ENCODE data around the gene CNN2.

The CNN2 gene

DNA sequence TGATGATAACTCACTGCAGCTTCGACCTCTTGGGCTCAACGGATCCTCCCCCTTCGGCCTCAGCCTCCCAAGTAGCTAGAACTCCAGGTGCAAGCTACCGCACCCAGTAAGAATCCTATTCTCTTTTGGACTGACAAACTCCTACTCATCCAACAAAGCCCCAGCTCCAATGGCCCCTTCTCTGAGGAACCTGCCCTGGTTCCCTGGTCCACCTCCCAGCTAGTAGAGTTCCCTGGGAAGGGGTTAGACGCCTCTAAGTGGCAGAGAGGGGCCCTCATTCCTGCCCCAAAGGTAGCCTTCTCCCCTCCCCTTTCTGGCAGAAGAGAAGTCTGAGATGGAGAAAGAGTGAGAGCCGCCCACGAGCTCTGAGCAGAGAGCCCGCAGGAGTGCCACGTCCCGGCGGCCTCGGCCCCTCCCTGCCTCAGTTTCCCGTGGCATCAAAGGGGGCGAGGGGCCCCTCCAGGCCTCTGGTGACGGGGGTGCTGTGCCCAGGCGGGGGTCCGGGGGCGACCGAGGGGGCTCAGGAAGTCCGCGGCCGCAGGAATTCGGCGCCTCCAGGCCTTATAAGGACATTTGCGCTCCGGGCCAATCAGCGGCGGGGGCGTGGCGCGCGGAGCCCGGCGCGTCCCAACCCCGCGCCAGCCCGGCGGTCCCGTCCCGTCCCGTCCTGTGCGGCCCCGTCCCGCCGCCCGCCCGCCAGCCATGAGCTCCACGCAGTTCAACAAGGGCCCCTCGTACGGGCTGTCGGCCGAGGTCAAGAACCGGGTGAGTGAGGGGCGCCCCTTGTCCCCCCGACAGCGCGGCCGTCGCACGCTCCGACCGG lies at the start of gene CNN2:
Gene CNN2, plus strand, starts transcription at position 649 of the 823 bp plus-strand sequence. Its CDS starts 54 bp downstream, at position 703.
- DNase-seq: peak in 1 of 2 experiments; percentile 73

DNA sequence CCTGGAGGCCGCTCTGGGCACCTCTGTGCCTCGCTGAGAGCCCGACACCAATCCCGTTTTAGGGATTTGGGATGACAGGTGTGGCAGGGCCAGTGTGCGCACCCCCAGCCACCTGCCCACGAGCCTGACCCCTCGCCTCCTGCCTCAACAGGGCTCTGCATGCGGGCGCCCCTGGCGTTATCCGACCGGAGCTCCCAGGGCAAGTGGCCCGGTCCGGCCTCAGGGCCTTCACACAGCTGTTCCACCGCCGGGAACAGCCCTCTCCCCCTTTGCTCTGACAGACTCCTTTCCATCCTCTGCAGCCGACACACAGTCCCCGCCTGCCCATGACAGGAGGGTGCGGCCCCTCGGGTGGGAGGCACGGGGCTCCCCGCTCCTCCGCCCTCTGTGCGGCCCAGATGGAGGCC lies 49.3 kb upstream of the CNN2 start:
- DNase-seq: no peak

- DNase-seq: no peak
Measured at GRCh38 chr19:979318-979741, 47.1 kb upstream of the CNN2 start.

GRCh38 chr19:980133-980998 lies 46.0 kb upstream of the CNN2 start:
- DNase-seq: no peak

DNA sequence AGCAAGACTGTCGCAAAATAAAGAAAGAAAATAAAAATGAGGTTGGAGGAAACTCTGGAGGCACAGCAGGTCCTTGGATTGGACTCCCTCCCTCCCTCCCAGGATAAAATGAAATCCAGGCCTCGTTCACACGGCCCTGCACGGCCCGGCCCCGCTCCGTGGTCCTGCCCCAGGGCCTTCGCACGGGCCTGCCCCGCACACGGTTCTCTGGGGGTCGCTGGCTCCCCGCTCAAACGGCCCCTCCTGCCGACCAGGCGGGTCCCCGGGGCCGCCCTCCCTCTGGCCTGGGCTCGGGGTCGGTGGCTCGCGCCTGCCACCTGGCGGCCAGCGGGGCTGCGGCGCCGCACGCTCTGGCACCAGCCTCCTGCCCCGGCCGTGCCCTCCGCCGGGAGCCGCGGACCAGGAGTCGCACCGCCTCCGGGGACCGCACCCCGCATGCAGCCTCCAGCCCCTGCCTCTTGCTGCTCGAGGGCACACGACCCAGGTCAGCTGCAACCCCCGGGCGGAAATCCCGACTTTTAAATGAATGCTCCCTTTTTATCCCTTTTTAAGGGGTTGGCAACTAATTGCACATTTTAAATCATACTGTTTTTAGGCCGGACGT lies 43.7 kb upstream of the CNN2 start:
- DNase-seq: peak in 1 of 2 experiments; percentile 61

GRCh38 chr19:984165-984967 lies 42.0 kb upstream of the CNN2 start, which contains the start of gene WDR18:
Gene WDR18, plus strand, starts transcription at chr19:984345. Its CDS starts 9 bp downstream, at chr19:984354.
- DNase-seq: peak; percentile 55 to 77

DNA sequence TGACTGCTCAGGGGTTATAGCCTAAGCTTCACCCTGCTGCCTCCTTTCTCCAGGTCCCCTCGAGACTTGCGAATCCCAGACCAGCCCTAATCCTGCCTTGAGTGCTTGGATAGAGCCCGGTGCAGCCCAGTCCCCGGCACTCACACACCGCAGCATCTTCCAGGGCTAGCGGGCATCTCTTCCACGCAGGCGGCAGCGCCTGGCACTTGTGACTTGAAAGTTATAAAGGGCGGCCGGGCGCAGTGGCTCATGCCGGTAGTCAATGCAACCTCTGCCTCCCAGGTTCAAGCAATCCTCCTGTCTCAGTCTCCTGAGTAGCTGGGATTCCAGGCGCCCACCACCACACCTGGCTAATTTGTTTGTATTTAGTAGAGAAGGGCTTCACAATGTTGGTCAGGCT lies 40.3 kb upstream of the CNN2 start:
- no peak for DNase-seq

- no peak for DNase-seq
Measured at GRCh38 chr19:988081-988480, 38.3 kb upstream of the CNN2 start.

DNA sequence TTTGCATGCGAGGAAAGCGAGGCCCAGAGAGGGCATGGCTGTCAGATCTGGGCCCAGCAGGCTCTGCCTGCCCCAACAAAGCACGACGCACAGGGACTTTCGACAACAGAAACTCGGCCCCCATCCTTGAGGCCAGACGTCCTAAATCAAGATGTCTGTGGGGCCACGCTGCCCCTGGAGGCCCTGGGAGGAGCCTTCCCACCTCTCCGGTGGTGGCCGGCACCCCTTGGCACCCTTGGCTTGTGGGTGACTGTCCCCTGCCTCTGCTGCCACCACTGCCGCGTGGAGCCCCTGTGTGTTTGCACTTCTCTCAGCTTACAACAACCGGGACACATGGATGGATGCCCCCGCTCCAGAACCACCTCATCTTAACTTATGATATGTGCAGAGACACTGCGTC lies 37.9 kb upstream of the CNN2 start:
- no peak for DNase-seq

- DNase-seq: no peak
Measured at GRCh38 chr19:989381-990081, 36.9 kb upstream of the CNN2 start.

DNA sequence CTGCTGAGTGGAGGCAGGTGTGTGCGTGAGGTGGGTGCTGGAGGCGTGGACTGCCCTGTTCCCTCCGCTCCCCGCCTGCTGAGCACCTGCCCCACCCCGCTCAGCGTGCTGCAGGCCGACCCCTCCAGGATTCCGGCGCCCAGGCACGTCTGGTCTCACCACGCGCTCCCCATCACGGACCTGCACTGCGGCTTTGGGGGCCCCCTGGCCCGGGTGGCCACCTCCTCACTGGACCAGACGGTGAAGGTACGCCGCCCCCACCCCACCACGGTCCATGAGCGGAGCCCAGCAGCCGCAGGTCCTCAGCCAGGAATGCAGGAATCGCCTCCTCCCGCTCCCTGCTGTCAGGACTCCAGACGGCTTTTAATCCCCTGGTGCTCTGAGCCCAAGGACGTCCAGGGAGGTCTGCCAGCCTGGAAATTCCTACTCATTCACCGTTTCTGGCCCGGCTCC lies 36.3 kb upstream of the CNN2 start:
- DNase-seq: no peak

DNA sequence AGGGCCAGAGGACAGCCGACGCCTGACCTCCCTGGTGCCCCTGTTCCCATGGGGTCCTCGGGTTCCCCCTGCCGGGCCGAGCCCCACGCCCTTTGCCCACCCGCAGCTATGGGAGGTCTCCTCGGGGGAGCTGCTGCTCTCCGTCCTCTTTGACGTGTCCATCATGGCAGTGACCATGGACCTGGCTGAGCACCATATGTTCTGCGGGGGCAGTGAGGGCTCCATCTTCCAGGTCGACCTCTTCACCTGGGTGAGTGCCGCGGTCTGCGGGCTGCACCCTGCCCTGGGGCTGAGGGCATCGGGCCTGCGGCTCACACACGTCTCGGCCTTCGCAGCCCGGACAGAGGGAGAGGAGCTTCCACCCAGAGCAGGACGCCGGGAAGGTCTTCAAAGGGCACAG lies 35.7 kb upstream of the CNN2 start:
- DNase-seq: no peak

DNA sequence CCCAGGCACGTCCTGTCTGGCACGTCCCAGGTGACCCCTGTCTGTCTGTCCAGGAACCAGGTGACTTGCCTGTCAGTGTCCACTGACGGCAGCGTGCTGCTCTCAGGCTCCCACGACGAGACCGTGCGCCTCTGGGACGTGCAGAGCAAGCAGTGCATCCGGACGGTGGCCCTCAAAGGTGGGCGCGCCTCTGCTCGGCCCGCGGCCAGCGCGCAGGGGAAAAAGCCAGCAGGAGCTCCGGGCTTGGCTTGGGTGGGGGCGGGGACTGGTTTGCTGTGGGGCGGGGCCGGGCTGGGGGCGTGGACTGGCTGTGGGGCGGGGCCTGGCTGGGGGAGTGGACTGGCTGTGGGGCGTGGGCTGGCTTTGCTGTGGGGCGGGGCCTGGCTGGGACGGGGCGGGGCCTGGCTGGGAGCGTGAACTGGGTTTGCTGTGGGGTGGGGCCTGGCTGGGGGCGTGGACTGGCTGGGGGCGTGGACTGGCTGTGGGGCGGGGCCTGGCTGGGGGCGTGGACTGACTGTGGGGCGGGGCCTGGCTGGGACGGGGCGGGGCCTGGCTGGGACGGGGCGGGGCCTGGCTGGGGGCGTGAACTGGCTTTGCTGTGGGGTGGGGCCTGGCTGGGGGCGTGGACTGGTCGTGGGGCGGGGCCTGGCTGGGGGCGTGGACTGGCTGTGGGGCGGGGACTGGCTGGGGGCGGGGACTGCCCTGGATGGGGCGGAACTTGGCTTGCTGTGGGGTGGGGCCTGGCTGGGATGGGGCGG lies 35.1 kb upstream of the CNN2 start:
- no peak for DNase-seq

- no peak for DNase-seq
Measured at GRCh38 chr19:991932-992669, 34.3 kb upstream of the CNN2 start.

DNA sequence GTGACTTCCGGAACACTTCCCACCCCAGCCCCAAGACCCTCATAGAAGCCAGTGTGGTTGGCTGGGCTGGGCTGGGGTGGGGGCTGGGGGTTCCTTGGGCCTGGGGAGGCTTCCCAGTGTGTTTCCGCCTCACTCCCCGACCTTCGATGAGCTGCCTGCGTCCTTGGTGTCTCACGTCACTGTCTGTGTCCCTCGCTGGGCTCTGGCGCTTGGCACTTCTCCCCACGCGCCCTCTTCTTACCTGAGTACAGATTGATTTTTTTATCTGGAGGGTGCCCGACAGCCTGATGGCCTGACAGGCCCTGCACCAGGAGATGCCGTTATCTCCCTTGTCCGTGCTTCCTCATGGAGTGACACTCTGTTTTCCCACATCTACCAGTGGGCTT lies 33.7 kb upstream of the CNN2 start:
- DNase-seq: no peak

- no peak for DNase-seq
Measured at GRCh38 chr19:993361-993830, 33.0 kb upstream of the CNN2 start.

- no peak for DNase-seq
Measured at GRCh38 chr19:993831-994393, 32.5 kb upstream of the CNN2 start.

DNA sequence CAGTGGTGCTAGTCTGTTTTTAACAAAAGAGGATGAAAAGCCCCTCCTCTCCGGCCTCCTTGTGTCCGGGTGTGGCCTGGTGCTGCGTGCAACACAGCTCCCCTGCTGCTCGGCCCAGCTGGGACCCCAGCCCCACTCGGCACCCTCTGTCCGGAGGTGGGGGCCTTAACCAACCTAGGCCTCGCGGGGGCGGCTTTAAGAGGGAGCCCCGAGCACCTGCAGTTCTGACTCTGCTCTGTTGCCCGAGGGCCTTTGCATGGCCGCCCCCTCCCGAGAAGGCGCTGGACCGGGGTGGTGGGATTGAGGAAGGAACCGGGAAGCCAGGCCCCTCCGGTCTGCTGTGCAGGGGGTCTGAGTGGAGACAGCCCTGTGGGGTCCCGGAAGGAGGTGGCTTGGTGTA lies 31.9 kb upstream of the CNN2 start:
- no peak for DNase-seq

- no peak for DNase-seq
Measured at GRCh38 chr19:995051-995827, 31.2 kb upstream of the CNN2 start.

Data from SW 1271 (cell line).